Endothelial cell of umbilical vein (primary cell): ENCODE results near the gene DUSP8. TPM values are rescaled to one million over a fixed set of nuclear protein-coding genes. Genes with fewer than 3 reads are reported as not detected.

ENCODE experiments used
- BruUV-seq: library from RNA; stranded (reverse); fragments of 400-500 nt; replicated peaks from 2 replicates; lab custom pipeline; 2021; lab: Mats Ljungman, UMichigan
- CTCF ChIA-PET: fragments of 300-600, 350-600 bp; sonication (Branson Sonifier 250); formaldehyde crosslinking; loops from one replicate; lab custom pipeline; 2021; ENCODE audit warnings: antibody characterized with exemption, inconsistent platforms; lab: Charles Lee
- POLR2A ChIA-PET: fragments of 300-600, 350-600 bp; sonication (Branson Sonifier 250); formaldehyde crosslinking; loops from one replicate; lab custom pipeline; 2021; ENCODE audit warnings: antibody characterized with exemption, inconsistent platforms; lab: Charles Lee
- DNase-seq: peaks from one replicate; pipeline ENCODE4 v3.0.0-alpha.2; 2011; ENCODE audit warnings: low read depth, low spot score
- FAIRE-seq: peaks from 2 replicates; lab custom pipeline; 2011; peaks lifted over from hg19 to GRCh38; lab: Jason Lieb, UNC
- H2AFZ ChIP-seq: 2 replicates; pipeline ENCODE4 v1.6.0; 2012; ENCODE audit warnings: low read depth, low read length, control low read depth, inconsistent platforms
- H3K27ac ChIP-seq: 2 replicates; pipeline ENCODE4 v1.5.1; 2011; ENCODE audit warnings: low read depth, mild to moderate bottlenecking, control low read depth, low read length, moderate library complexity; ENCODE audit not compliant: insufficient read depth
- H3K27me3 ChIP-seq, 2 experiments: 2 replicates each; pipeline versions ENCODE4 v1.6.0 to v1.6.1; 2011; ENCODE audit warnings: low read length in 2 of 2, mixed read lengths in 1 of 2; ENCODE audit not compliant: control insufficient read depth in 2 of 2, insufficient read depth in 2 of 2
- H3K36me3 ChIP-seq, 2 experiments: 2 replicates in 1 of 2; 3 replicates in 1 of 2; pipeline ENCODE4 v1.5.1; 2011; ENCODE audit warnings: low read length in 2 of 2, mild to moderate bottlenecking in 1 of 2, moderate library complexity in 1 of 2; ENCODE audit not compliant: control insufficient read depth in 2 of 2, insufficient read depth in 2 of 2; ENCODE audit errors: extremely low read depth in 1 of 2
- H3K4me1 ChIP-seq: 3 replicates; pipeline ENCODE4 v1.5.1; 2011; ENCODE audit warnings: mild to moderate bottlenecking, low read length; ENCODE audit not compliant: control insufficient read depth, insufficient read depth; ENCODE audit errors: extremely low read depth
- H3K4me2 ChIP-seq: 2 replicates; pipeline ENCODE4 v1.6.1; 2011; ENCODE audit warnings: low read length, control low read depth, mixed read lengths; ENCODE audit not compliant: insufficient read depth
- H3K4me3 ChIP-seq, 3 experiments: fragments of 200-600 bp in 1 of 3; sonication (generic), shearing (Covaris generic) in 1 of 3; replicated peaks in 1 of 3; 2 replicates each; pipeline ENCODE4 v1.5.1; 2011 to 2016; ENCODE audit warnings: control low read depth in 3 of 3, low read length in 3 of 3, mild to moderate bottlenecking in 2 of 3, inconsistent platforms in 1 of 3, low read depth in 1 of 3, moderate library complexity in 1 of 3; ENCODE audit not compliant: insufficient read depth in 1 of 3
- H3K79me2 ChIP-seq: 2 replicates; pipeline ENCODE4 v1.6.0; 2012; ENCODE audit warnings: low read length, inconsistent platforms; ENCODE audit not compliant: control insufficient read depth, insufficient read depth
- H3K9ac ChIP-seq: replicated peaks from 2 replicates; pipeline ENCODE3; 2011; ENCODE audit warnings: low read length, control low read depth; ENCODE audit not compliant: insufficient read depth; ENCODE audit errors: extremely low read depth
- H3K9me1 ChIP-seq: replicated peaks from 3 replicates; pipeline ENCODE4 v1.6.0; 2011; ENCODE audit warnings: mild to moderate bottlenecking, low read length; ENCODE audit not compliant: control insufficient read depth, insufficient read depth; ENCODE audit errors: extremely low read depth
- H3K9me3 ChIP-seq: replicated peaks from 2 replicates; pipeline ENCODE4 v1.5.1; 2012; ENCODE audit warnings: low read length, inconsistent platforms; ENCODE audit not compliant: control insufficient read depth, insufficient read depth
- H4K20me1 ChIP-seq: replicated peaks from 2 replicates; pipeline ENCODE3; 2011; ENCODE audit warnings: mild to moderate bottlenecking, low read length; ENCODE audit not compliant: control insufficient read depth, insufficient read depth; ENCODE audit errors: extremely low read depth
- CTCF ChIP-seq, 2 donors: IDR thresholded peaks; 1 replicate in 1 of 2; 2 replicates in 1 of 2; pipeline ENCODE4 v1.5.1; 2011; ENCODE audit warnings: low read length in 2 of 2, mild to moderate bottlenecking in 2 of 2, moderate library complexity in 2 of 2, control low read depth in 1 of 2, inconsistent platforms in 1 of 2, low read depth in 1 of 2; ENCODE audit not compliant: insufficient read depth in 1 of 2; ENCODE audit errors: extremely low read depth in 1 of 2
- EZH2 ChIP-seq: IDR thresholded peaks from 2 replicates; pipeline ENCODE4 v1.6.1; 2012; ENCODE audit warnings: borderline replicate concordance, low read depth, mild to moderate bottlenecking, moderate library complexity, low read length, inconsistent platforms; ENCODE audit not compliant: severe bottlenecking
- FOS ChIP-seq: IDR thresholded peaks from 2 replicates; pipeline ENCODE4 v1.6.1; 2011; ENCODE audit warnings: mild to moderate bottlenecking, low read length, moderate library complexity, borderline replicate concordance; ENCODE audit not compliant: insufficient read depth
- GATA2 ChIP-seq: IDR thresholded peaks from 2 replicates; pipeline ENCODE4 v1.7.0; 2011; ENCODE audit warnings: low read depth, mild to moderate bottlenecking, moderate library complexity, mixed read lengths, low read length; ENCODE audit not compliant: insufficient read length, insufficient read depth
- JUN ChIP-seq: IDR thresholded peaks from 2 replicates; pipeline ENCODE4 v1.6.1; 2011; ENCODE audit warnings: borderline replicate concordance, low read depth; ENCODE audit not compliant: insufficient read length, insufficient read depth
- MAX ChIP-seq: IDR thresholded peaks from 2 replicates; pipeline ENCODE4 v1.6.1; 2011; ENCODE audit not compliant: insufficient read depth, insufficient read length
- MYC ChIP-seq: IDR thresholded peaks from one replicate; pipeline ENCODE4 v1.6.1; 2011; ENCODE audit warnings: mild to moderate bottlenecking, low read depth, low read length
- POLR2A ChIP-seq: IDR thresholded peaks from 2 replicates; pipeline ENCODE4 v1.6.1; 2012; ENCODE audit warnings: low read depth, mild to moderate bottlenecking, control low read depth, low read length
- POLR2AphosphoS5 ChIP-seq: IDR thresholded peaks from 2 replicates; pipeline ENCODE4 v1.6.1; 2012; ENCODE audit warnings: low read depth, mild to moderate bottlenecking, control low read depth, low read length, moderate library complexity; ENCODE audit not compliant: insufficient read depth
- dilution Hi-C: fragments of 300-500 bp; cut with MboI; formaldehyde crosslinking; loops from one replicate; pipeline ENCODE4 v1.15.0; 2019; ENCODE audit warnings: low sequenced_read_pairs; ENCODE audit not compliant: extremely low pct_ligation_motif_present
- intact Hi-C: fragments of 100-400 bp; cut with micrococcal nuclease; formaldehyde crosslinking; loops from one replicate; pipeline ENCODE4 v1.10.0; 2022
- polyA plus RNA-seq, 4 experiments: library from polyadenylated mRNA; depleted of rRNA in 3 of 4; stranded (reverse) in 3 of 4; unstranded in 1 of 4; fragments of >200 nt; gene quantifications; 2 replicates each; pipeline versions ENCODE4 v1.2.1 to v1.2.3, GENCODE V29; 2011 to 2012; ENCODE audit warnings: missing spikeins in 1 of 4
- total RNA-seq: library from RNA; stranded (reverse); gene quantifications from 2 replicates; pipeline ENCODE4 v1.2.3, GENCODE V29; 2021

DUSP8 gene
- total and polyA plus RNA-seq, 2 donors (not counting 3 experiments of a cell fraction or from before 2014, with no cell fraction given), result 4.6 to 5.9 TPM

- H3K27ac ChIP-seq, result no peak overlapping the region
Measured at GRCh38 chr11:1532014-1532586, 40.0 kb downstream of the DUSP8 start.

More at GRCh38 chr11:1532014-1532586, 40.0 kb downstream of the DUSP8 start:
- Histone ChIP-seq H3K9ac (no peak overlapping the region), H3K4me2 (no peak overlapping the region), H3K36me3 (peaks cover 0 to 2% of the 10 kb centered on the region in 2 experiments), H3K79me2 (peaks cover 69% of the 10 kb centered on the region), H4K20me1 (no peaks in the 10 kb centered on the region), H3K4me3 (no peak overlapping the region), H3K9me1 (no peaks in the 10 kb centered on the region), H3K27me3 (no peaks in the 10 kb centered on the region), H3K4me1 (peaks cover 7% of the 10 kb centered on the region), H2AFZ (no peak overlapping the region), H3K9me3 (no peaks in the 10 kb centered on the region)
- ChIA-PET CTCF (interaction anchor here (1.3 to 1.7 kb wide), 2 partner anchors 15 to 120 kb away, joined by 3 to 4 read pairs; no protein-coding TSS in a partner anchor), POLR2A (no interaction called here)
- dilution Hi-C loops (no loop called here), intact Hi-C loops (no loop called here)
- no peak for FAIRE-seq
- BruUV-seq, result no TSS peak
- TF ChIP-seq MAX (no peak), EZH2 (no peak), MYC (no peak), POLR2AphosphoS5 (no peak), GATA2 (no peak), CTCF (IDR thresholded peaks at IDR 0.05; ENCODE audit: extremely low read depth in 1 of 2, insufficient read depth in 1 of 2, low read depth in 1 of 2, low read length in 2 of 2) (no peak), JUN (no peak), POLR2A (no peak), FOS (no peak)
- DNase-seq, result no peak
